Skeletal muscle cell (primary cell): ENCODE results near the gene VSX2.

Experiments used
- DNase-seq: peaks from one replicate; pipeline ENCODE4 v3.0.0-alpha.2; 2010; ENCODE audit warnings: low read depth
- H3K4me3 ChIP-seq: 2 replicates; pipeline ENCODE4 v1.5.1; 2011; ENCODE audit warnings: low read depth, mild to moderate bottlenecking, control low read depth, low read length, moderate library complexity

Gene VSX2

GRCh38 chr14:74219277-74220205 lies 19.7 kb upstream of the VSX2 start:
- no peak overlapping the region for H3K4me3 ChIP-seq
- DNase-seq: no peak

GRCh38 chr14:74220991-74221390 lies 18.3 kb upstream of the VSX2 start:
- H3K4me3 ChIP-seq: no peak overlapping the region
- DNase-seq: no peak

GRCh38 chr14:74221741-74222140 lies 17.5 kb upstream of the VSX2 start:
- DNase-seq: no peak
- H3K4me3 ChIP-seq: no peak overlapping the region

GRCh38 chr14:74223016-74223415 lies 16.2 kb upstream of the VSX2 start:
- DNase-seq: no peak
- no peak overlapping the region for H3K4me3 ChIP-seq

- no peak overlapping the region for H3K4me3 ChIP-seq
- DNase-seq: no peak
Measured at GRCh38 chr14:74231784-74232183, 7.5 kb upstream of the VSX2 start.

GRCh38 chr14:74235017-74235416 lies 4.2 kb upstream of the VSX2 start:
- no peak for DNase-seq
- no peak overlapping the region for H3K4me3 ChIP-seq

GRCh38 chr14:74237441-74237840 lies 1.8 kb upstream of the VSX2 start:
- no peak for DNase-seq
- H3K4me3 ChIP-seq: no peak overlapping the region

GRCh38 chr14:74239848-74240793 lies 872 bp downstream of the VSX2 start:
- no peak overlapping the region for H3K4me3 ChIP-seq
- DNase-seq: no peak

GRCh38 chr14:74240794-74241651 lies 1.8 kb downstream of the VSX2 start:
- H3K4me3 ChIP-seq: no peak overlapping the region
- no peak for DNase-seq

- DNase-seq: no peak
- H3K4me3 ChIP-seq: no peak overlapping the region
Measured at GRCh38 chr14:74241652-74242017, 2.4 kb downstream of the VSX2 start.

- no peak overlapping the region for H3K4me3 ChIP-seq
Measured at GRCh38 chr14:74242021-74242779, 3.0 kb downstream of the VSX2 start.

GRCh38 chr14:74242780-74243042 lies 3.5 kb downstream of the VSX2 start:
- no peak for DNase-seq
- no peak overlapping the region for H3K4me3 ChIP-seq

More at GRCh38 chr14:74242021-74242779, 3.0 kb downstream of the VSX2 start:
- DNase-seq: no peak

GRCh38 chr14:74243051-74243450 lies 3.8 kb downstream of the VSX2 start:
- DNase-seq: no peak
- no peak overlapping the region for H3K4me3 ChIP-seq

- no peak for DNase-seq
- H3K4me3 ChIP-seq: no peak overlapping the region
Measured at GRCh38 chr14:74244115-74244514, 4.9 kb downstream of the VSX2 start.

- no peak for DNase-seq
- no peak overlapping the region for H3K4me3 ChIP-seq
Measured at GRCh38 chr14:74245292-74245691, 6.0 kb downstream of the VSX2 start.

GRCh38 chr14:74246542-74246941 lies 7.3 kb downstream of the VSX2 start:
- no peak overlapping the region for H3K4me3 ChIP-seq
- DNase-seq: no peak

GRCh38 chr14:74248017-74248416 lies 8.8 kb downstream of the VSX2 start:
- no peak for DNase-seq
- H3K4me3 ChIP-seq: no peak overlapping the region

- H3K4me3 ChIP-seq: no peak overlapping the region
Measured at GRCh38 chr14:74249433-74250375, 10.5 kb downstream of the VSX2 start.

More at GRCh38 chr14:74249433-74250375, 10.5 kb downstream of the VSX2 start:
- DNase-seq: no peak
